HepG2 (cell line): ENCODE measurements around the gene TYMS.

Source experiments
- CTCF ChIP-seq: sonication (generic); formaldehyde crosslinking; IDR thresholded peaks from 2 replicates; pipeline ENCODE4 v1.5.0; 2020; ENCODE audit warnings: mild to moderate bottlenecking, missing genetic modification reagents, moderate library complexity
- EP300 ChIP-seq, 3 experiments: sonication (generic) in 1 of 3; formaldehyde crosslinking in 1 of 3; IDR thresholded peaks; 2 replicates each; pipeline versions ENCODE4 v1.5.1 to v1.6.1; 2011 to 2020; ENCODE audit warnings: low read depth in 2 of 3, low read length in 2 of 3, borderline replicate concordance in 1 of 3, improper control_type of control experiment in 1 of 3, mild to moderate bottlenecking in 1 of 3, missing genetic modification reagents in 1 of 3, moderate library complexity in 1 of 3
- HDAC1 ChIP-seq: sonication (generic); formaldehyde crosslinking; IDR thresholded peaks from 2 replicates; pipeline ENCODE4 v1.5.1; 2020; ENCODE audit warnings: mild to moderate bottlenecking, missing genetic modification reagents
- HOXA3 ChIP-seq: sonication (generic); formaldehyde crosslinking; IDR thresholded peaks from 2 replicates; pipeline ENCODE4 v1.5.0; 2020; ENCODE audit warnings: missing genetic modification reagents
- HOXA7 ChIP-seq: sonication (generic); formaldehyde crosslinking; IDR thresholded peaks from 2 replicates; pipeline ENCODE4 v1.8.1; 2022; ENCODE audit warnings: mild to moderate bottlenecking, missing genetic modification reagents, moderate library complexity
- MTA1 ChIP-seq: sonication (generic); formaldehyde crosslinking; IDR thresholded peaks from 2 replicates; pipeline ENCODE4 v1.4.0; 2020; ENCODE audit warnings: missing genetic modification reagents, mild to moderate bottlenecking, borderline replicate concordance
- NCOR1 ChIP-seq: fragments of 200-600 bp; sonication (generic); IDR thresholded peaks from 2 replicates; pipeline ENCODE4 v1.7.0; 2017; ENCODE audit warnings: antibody characterized with exemption, low read length, borderline replicate concordance
- TMF1 ChIP-seq: sonication (generic); formaldehyde crosslinking; IDR thresholded peaks from 2 replicates; pipeline ENCODE4 v1.8.1; 2022; ENCODE audit warnings: low read depth, missing genetic modification reagents
- ZNF24 ChIP-seq: fragments of 450-650 bp; IDR thresholded peaks from 2 replicates; pipeline ENCODE4 v1.6.1; 2017; ENCODE audit warnings: antibody characterized with exemption, mild to moderate bottlenecking
- ZNF333 ChIP-seq: sonication (generic); formaldehyde crosslinking; IDR thresholded peaks from 2 replicates; pipeline ENCODE4 v1.4.0; 2020; ENCODE audit warnings: mild to moderate bottlenecking, missing genetic modification reagents, borderline replicate concordance
- ZNF564 ChIP-seq: sonication (generic); formaldehyde crosslinking; IDR thresholded peaks from 2 replicates; pipeline ENCODE4 v1.8.1; 2023; ENCODE audit warnings: mild to moderate bottlenecking, missing genetic modification reagents

GRCh38 chr18:654601-655000, 2.9 kb upstream of the TYMS start:
- no peak for TF ChIP-seq HOXA3 (CRISPR knock-in tag)
- no peak for TF ChIP-seq ZNF564
- no peak for TF ChIP-seq TMF1 (CRISPR knock-in tag)
- TF ChIP-seq ZNF333 (CRISPR knock-in tag): no peak
- TF ChIP-seq CTCF (CRISPR knock-in tag): no peak
- no peak for TF ChIP-seq ZNF24
- TF ChIP-seq EP300 (IDR thresholded peaks at IDR 0.05; ENCODE audit: low read depth in 2 of 2, low read length in 2 of 2): no peak
- TF ChIP-seq EP300 (CRISPR knock-in tag; IDR thresholded peaks at IDR 0.05; ENCODE audit: borderline replicate concordance): no peak
- no peak for TF ChIP-seq HOXA7 (CRISPR knock-in tag)
- no peak for TF ChIP-seq HDAC1 (CRISPR knock-in tag)
- no peak for TF ChIP-seq MTA1
- no peak for TF ChIP-seq NCOR1
